ENCODE measurements around the gene EGFL8. TPM values are rescaled to one million over a fixed set of nuclear protein-coding genes. Genes with fewer than 3 reads are reported as not detected.
A peak's percentile ranks its signal among the peaks of the same experiment; 100 is the strongest.

EGFL8 gene
- total RNA-seq, 2 donors from 2014 or later = 12.2 to 19.5 TPM

- intact Hi-C loops (cut with DNase I) = no loop called here
- Histone ChIP-seq H3K9me3 (no peaks in the 10 kb centered on the region), H3K4me3 (peak within 1 kb of the TSS; percentile 67 to 96), H3K27ac (peak within 1 kb of the TSS; percentile 94 to 95), H3K4me1 (replicated peaks) (peaks cover 22% of the 10 kb centered on the region), H3K27me3 (replicated peaks; ENCODE audit: insufficient read depth) (no peaks in the 10 kb centered on the region), H3K36me3 (no peaks in the 10 kb centered on the region)
- TF ChIP-seq POLR2AphosphoS5 (IDR thresholded peaks at IDR 0.05) (peak; percentile 97), CTCF (IDR thresholded peaks at IDR 0.05) (peak in 1 of 4 experiments; percentile 11), POLR2A (IDR thresholded peaks at IDR 0.05) (peak; percentile 51)
- under 1% methylated on average over 42 of the region's 44 CpGs for WGBS
- DNase-seq (ENCODE audit: low spot score) = peak; percentile 99
Observed at GRCh38 chr6:32127717-32128592, 36.4 kb upstream of the EGFL8 start, which contains the start of gene ATF6B. Gene ATF6B, minus strand, starts transcription at chr6:32128246. Its CDS starts 39 bp downstream, at chr6:32128207.

- Histone ChIP-seq H3K27ac (peak overlapping the region; percentile 94 to 95), H3K36me3 (no peaks in the 10 kb centered on the region), H3K9me3 (no peaks in the 10 kb centered on the region), H3K4me1 (replicated peaks) (peaks cover 22% of the 10 kb centered on the region), H3K27me3 (replicated peaks; ENCODE audit: insufficient read depth) (no peaks in the 10 kb centered on the region), H3K4me3 (peak overlapping the region; percentile 58 to 67)
- TF ChIP-seq POLR2A (IDR thresholded peaks at IDR 0.05) (no peak), CTCF (IDR thresholded peaks at IDR 0.05) (no peak), POLR2AphosphoS5 (IDR thresholded peaks at IDR 0.05) (no peak)
- intact Hi-C loops (cut with DNase I) = no loop called here
- WGBS = 85% methylated on average over 13 of the region's 13 CpGs
- DNase-seq (ENCODE audit: low spot score) = no peak
Observed at GRCh38 chr6:32128751-32129296, 35.6 kb upstream of the EGFL8 start.

DNA sequence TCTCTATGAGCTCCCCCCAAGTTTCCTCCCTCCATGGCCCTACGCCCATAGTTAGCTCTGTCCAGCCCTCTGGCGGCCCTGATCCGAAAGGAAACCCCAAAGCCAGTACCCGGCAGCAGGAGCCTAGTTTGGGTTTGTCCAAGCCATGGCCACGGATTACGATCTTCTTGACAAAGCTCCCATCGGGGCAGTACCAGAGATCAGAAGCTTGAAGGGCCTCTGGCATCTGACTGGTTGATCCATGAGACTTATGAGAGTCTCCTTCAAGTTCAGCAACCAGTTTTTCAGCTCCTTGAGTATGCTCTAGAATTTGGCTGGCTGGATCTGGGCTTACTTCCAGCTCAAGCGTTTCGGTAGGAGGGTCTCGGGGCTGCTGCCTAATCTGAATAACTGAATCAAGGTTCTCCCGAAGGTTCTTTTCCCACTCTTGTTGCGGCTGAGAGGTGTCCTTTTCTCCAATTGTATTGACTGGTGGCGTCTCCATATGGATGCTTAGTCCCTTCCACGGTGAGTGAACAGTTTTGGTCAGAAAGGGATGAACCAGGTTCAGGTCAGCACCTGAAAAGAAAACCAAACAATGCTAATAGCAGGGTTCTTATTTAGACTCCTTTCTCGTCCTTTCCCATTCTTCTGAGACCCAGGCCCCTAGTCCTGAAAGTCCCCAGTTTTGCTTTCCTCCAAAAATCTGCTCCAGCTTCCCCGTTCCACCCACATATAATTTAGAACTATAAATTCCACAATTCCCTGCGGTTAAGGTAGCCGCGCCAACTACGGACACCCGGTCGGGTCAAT is 34.9 kb upstream of the EGFL8 start:
- intact Hi-C loops (cut with DNase I) = loop anchor here (2.0 kb wide), 1 partner anchor 21 kb away; the partner anchor contains the start of gene PRRT1
- WGBS = 29% methylated on average over 22 of the region's 22 CpGs
- H3K27me3 ChIP-seq (replicated peaks; ENCODE audit: insufficient read depth) = no peaks in the 10 kb centered on the region
- peak overlapping the region; percentile 58 to 67 for H3K4me3 ChIP-seq
- no peak for DNase-seq (ENCODE audit: low spot score)
- peaks cover 22% of the 10 kb centered on the region for H3K4me1 ChIP-seq (replicated peaks)
- H3K27ac ChIP-seq = peak overlapping the region; percentile 94 to 95
- H3K9me3 ChIP-seq = no peaks in the 10 kb centered on the region
- TF ChIP-seq CTCF (IDR thresholded peaks at IDR 0.05) (no peak), POLR2AphosphoS5 (IDR thresholded peaks at IDR 0.05) (no peak), POLR2A (IDR thresholded peaks at IDR 0.05) (no peak)
- H3K36me3 ChIP-seq = no peaks in the 10 kb centered on the region

DNA sequence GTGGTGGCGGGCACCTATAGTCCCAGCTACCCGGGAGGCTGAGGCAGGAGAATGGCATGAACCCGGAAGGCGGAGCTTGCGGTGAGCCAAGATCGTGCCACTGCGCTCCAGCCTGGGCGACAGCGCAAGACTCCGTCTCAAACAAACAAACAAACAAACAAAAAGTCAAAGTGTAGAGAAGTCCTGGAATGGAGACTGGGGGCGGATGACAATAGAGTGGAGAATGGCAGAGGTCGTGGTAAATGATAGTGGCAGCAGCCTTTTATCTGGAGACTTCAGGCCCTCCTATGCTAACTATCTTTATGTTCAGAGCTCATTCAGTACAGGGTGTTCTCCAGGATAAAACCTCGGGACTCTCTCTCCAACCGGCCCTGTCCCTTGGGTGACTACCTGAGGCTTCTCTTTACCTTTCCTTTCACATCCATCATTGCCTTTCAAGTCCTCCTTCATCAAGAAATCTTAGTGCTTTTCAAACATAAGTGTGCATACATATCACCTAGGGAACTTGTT is 32.9 kb upstream of the EGFL8 start:
- Histone ChIP-seq H3K9me3 (no peaks in the 10 kb centered on the region), H3K4me3 (no peak overlapping the region), H3K27me3 (replicated peaks; ENCODE audit: insufficient read depth) (no peaks in the 10 kb centered on the region), H3K4me1 (replicated peaks) (peaks cover 19% of the 10 kb centered on the region), H3K27ac (no peak overlapping the region), H3K36me3 (no peaks in the 10 kb centered on the region)
- WGBS = 87% methylated on average over 14 of the region's 14 CpGs
- TF ChIP-seq POLR2AphosphoS5 (IDR thresholded peaks at IDR 0.05) (no peak), POLR2A (IDR thresholded peaks at IDR 0.05) (no peak), CTCF (IDR thresholded peaks at IDR 0.05) (no peak)
- DNase-seq (ENCODE audit: low spot score) = no peak
- intact Hi-C loops (cut with DNase I) = loop anchor here (2.0 kb wide), 1 partner anchor 19 kb away; the partner anchor contains the start of gene PRRT1

Data from prostate gland (tissue), 2 donors.